Dermis microvascular lymphatic vessel endothelial cell (primary cell): ENCODE data around the gene ZNF277. TPM values are rescaled to one million over a fixed set of nuclear protein-coding genes. Genes with fewer than 3 reads are reported as not detected.

ENCODE experiments used
- DNase-seq, 2 donors: peaks; one replicate each; pipeline versions ENCODE4 v3.0.0 to v3.0.0-alpha.2; 2010; ENCODE audit warnings: low read depth in 2 of 2
- total RNA-seq: library from RNA; depleted of rRNA; stranded (reverse); fragments of >200 nt; gene quantifications from 2 replicates; pipeline ENCODE4 v1.2.1, GENCODE V29; 2014

ZNF277 gene
- total RNA-seq, 1 donor from 2014 or later = 43.1 TPM

GRCh38 chr7:112184455-112184854, 22.0 kb upstream of the ZNF277 start:
- DNase-seq = no peak

GRCh38 chr7:112185005-112185834, 21.3 kb upstream of the ZNF277 start:
- peak in 1 of 2 donors; percentile 75 for DNase-seq

- DNase-seq = peak in 1 of 2 donors; percentile 25
Measured at GRCh38 chr7:112186300-112186699, 20.2 kb upstream of the ZNF277 start.

GRCh38 chr7:112188257-112188656, 18.2 kb upstream of the ZNF277 start:
- DNase-seq = no peak

- no peak for DNase-seq
Measured at GRCh38 chr7:112189691-112190090, 16.8 kb upstream of the ZNF277 start.

GRCh38 chr7:112190120-112190519, 16.4 kb upstream of the ZNF277 start:
- DNase-seq = no peak

GRCh38 chr7:112192236-112193154, 14.0 kb upstream of the ZNF277 start:
- DNase-seq = peak in 1 of 2 donors; percentile 96

- DNase-seq = no peak
Measured at GRCh38 chr7:112193915-112194502, 12.5 kb upstream of the ZNF277 start.

- DNase-seq = no peak
Measured at GRCh38 chr7:112195717-112196116, 10.8 kb upstream of the ZNF277 start.

GRCh38 chr7:112197322-112197721, 9.2 kb upstream of the ZNF277 start:
- no peak for DNase-seq

- peak in 1 of 2 donors; percentile 51 for DNase-seq
Measured at GRCh38 chr7:112199035-112199655, 7.3 kb upstream of the ZNF277 start.

GRCh38 chr7:112199672-112200071, 6.8 kb upstream of the ZNF277 start:
- DNase-seq = no peak

- DNase-seq = peak in 1 of 2 donors; percentile 78
Measured at GRCh38 chr7:112201411-112201810, 5.1 kb upstream of the ZNF277 start.

- DNase-seq = no peak
Measured at GRCh38 chr7:112201839-112202238, 4.7 kb upstream of the ZNF277 start.

- peak in 1 of 2 donors; percentile 35 for DNase-seq
Measured at GRCh38 chr7:112202816-112203215, 3.7 kb upstream of the ZNF277 start.

GRCh38 chr7:112203365-112203739, 3.1 kb upstream of the ZNF277 start:
- no peak for DNase-seq

GRCh38 chr7:112204499-112205342, 1.8 kb upstream of the ZNF277 start:
- peak in 1 of 2 donors; percentile 46 for DNase-seq

- DNase-seq = peak in 1 of 2 donors; percentile 72
Measured at GRCh38 chr7:112205343-112206237, 905 bp upstream of the ZNF277 start.

GRCh38 chr7:112206991-112207592, 597 bp downstream of the ZNF277 start:
- no peak for DNase-seq
